ENCODE data around the gene ZP3.
"Not testable (repeated sequence)": the region's sequence is repeated elsewhere in the genome, so short reads cannot be mapped to it uniquely, and the experiment has no call there.

ZP3 gene

DNA sequence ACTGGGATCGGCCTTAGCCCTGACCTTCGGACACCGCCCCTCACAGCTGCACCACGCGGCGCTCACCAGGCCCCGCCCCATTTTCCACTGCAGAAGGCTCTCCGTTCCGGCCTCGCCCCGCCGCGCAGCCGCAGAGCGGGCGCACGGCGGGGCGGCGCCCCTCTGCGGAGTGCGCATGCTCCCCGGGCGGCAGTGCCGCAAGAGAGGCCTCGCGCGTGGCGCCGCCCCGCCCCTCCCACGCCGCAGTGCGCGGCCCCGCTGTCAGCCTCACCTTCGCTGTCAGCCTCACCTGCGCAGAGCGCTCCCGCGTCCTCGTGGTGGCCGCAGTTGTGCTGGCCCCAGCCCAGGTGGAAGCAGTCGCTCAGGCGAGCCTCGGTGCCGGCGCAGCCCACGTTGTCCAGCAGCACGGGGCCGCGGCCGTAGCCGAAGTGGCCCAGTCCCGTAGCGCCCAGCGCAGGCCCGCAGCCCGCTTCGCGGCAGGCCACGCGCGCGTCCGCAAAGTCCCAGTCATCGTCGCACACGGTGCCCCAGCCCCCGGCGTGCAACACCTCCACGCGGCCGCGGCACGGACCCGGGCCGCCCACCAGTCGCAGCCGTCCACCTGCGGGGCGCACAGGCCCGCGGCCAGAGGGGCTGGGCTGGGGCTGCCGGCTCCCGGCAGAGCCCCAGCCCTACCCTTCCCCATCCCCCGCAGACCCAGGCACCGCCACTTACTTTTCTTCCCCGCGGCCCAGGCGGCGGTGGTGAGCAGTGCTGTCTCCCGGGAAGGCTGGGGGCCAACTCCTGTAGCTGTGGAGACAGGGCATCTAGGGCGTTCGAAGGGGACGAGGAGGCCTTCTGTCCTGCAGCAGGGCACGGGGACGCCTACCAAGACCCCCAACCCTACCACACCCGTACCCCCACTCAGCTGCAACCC lies 31.4 kb upstream of the ZP3 start:
- Histone ChIP-seq H3K27me3 (ENCODE audit: insufficient read depth, low read length) (no peaks in the 10 kb centered on the region), H3K27ac (ENCODE audit: low read depth, low read length) (peak overlapping the region; percentile 39; the same call in 1 of the 2 replicates), H3K9me3 (ENCODE audit: insufficient read depth, low read depth, low read length) (no peaks in the 10 kb centered on the region), H3K9ac (ENCODE audit: low read depth, low read length) (peak overlapping the region; percentile 73), H3K4me1 (ENCODE audit: insufficient read depth, low read length) (peaks cover 16% of the 10 kb centered on the region; the same call in 1 of the 2 replicates), H3K4me3 (ENCODE audit: low read length) (peak overlapping the region; percentile 69), H3K36me3 (ENCODE audit: insufficient read depth, low read length) (no peaks in the 10 kb centered on the region)
- WGBS = 3% methylated on average over 99 of the region's 99 CpGs

DNA sequence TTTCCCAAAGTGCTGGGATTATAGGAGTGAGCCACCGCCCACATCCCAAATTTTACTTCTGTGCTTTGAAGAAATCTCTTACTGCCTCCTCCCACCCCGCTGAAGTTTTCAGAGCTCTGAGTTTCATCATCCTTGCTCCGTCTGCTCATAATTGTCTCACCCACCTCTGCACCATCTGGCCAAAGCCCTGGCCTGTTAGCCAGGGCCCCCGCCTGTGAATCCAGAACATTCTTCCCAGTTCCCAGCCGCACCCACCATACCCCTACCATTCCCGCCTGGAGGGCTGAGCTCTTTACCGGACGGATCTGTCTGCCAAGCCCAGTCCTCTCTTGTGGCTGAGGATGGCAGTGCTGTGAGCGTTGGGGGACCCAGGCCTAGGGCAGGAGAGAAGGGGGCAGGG lies 29.8 kb upstream of the ZP3 start:
- H3K27me3 ChIP-seq (ENCODE audit: insufficient read depth, low read length) = no peaks in the 10 kb centered on the region
- no peak overlapping the region for H3K4me3 ChIP-seq (ENCODE audit: low read length)
- H3K4me1 ChIP-seq (ENCODE audit: insufficient read depth, low read length) = peaks cover 12% of the 10 kb centered on the region; the same call in 1 of the 2 replicates
- no peak overlapping the region for H3K27ac ChIP-seq (ENCODE audit: low read depth, low read length)
- no peak overlapping the region for H3K9ac ChIP-seq (ENCODE audit: low read depth, low read length)
- WGBS = 91% methylated on average over 9 of the region's 9 CpGs
- H3K9me3 ChIP-seq (ENCODE audit: insufficient read depth, low read depth, low read length) = no peaks in the 10 kb centered on the region
- no peaks in the 10 kb centered on the region for H3K36me3 ChIP-seq (ENCODE audit: insufficient read depth, low read length)

DNA sequence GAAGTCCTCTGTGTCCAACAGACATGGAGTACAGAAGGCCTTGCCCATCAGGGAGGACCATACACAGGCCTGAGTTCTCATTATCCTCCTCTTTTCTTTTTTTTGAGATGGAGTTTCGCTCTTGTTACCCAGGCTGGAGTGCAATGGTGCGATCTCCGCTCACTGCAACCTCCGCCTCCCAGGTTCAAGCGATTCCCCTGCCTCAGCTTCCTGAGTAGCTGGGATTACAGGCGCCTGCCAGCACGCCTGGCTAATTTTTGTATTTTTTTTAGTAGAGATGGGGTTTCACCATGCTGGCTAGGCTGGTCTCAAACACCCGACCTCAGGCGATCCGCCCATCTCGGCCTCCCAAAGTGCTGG lies 29.2 kb upstream of the ZP3 start:
- H3K9ac ChIP-seq (ENCODE audit: low read depth, low read length); H3K27ac ChIP-seq (ENCODE audit: low read depth, low read length); H3K9me3 ChIP-seq (ENCODE audit: insufficient read depth, low read depth, low read length); H3K27me3 ChIP-seq (ENCODE audit: insufficient read depth, low read length); H3K4me3 ChIP-seq (ENCODE audit: low read length); H3K36me3 ChIP-seq (ENCODE audit: insufficient read depth, low read length): not testable (repeated sequence)
- WGBS = 86% methylated on average over 11 of the region's 11 CpGs
- H3K4me1 ChIP-seq (ENCODE audit: insufficient read depth, low read length) = peaks cover 12% of the 10 kb centered on the region; the same call in 1 of the 2 replicates

DNA sequence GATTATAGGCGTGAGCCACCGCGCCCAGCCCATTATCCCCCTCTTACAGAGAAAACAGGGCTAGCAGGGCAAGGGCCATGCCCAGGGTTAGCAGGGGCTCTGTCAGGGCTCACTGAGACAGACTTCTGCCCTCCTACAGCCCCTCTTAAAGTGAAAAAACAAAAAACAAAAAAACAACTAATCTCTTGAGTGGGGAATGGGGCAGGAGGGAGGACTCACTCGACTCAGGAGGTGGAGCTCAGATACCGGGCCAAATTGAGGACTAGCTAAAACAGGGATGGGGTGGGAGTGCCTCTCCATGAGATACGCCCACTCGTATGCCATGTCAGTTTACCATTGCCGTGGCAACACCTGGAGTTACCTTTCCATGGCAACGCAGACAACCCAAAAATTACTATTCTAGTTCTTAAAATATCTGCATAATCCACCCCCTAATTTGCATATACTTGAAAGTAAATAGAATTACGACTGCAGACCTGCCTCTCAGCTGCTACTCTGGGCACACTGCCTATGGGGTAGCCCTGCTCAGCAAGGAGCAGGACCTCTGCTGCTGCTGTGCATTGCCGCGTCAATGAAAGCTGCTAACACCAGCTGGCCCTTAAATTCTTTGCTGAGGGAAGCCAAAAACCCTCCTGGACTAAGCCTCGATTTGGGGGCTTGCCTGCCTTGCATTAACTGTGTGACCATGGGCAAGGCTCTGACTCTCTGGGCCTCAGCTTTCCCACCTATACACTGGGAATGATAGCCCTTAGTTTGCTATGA lies 28.6 kb upstream of the ZP3 start:
- Histone ChIP-seq H3K4me3 (ENCODE audit: low read length) (no peak overlapping the region), H3K9ac (ENCODE audit: low read depth, low read length) (no peak overlapping the region), H3K36me3 (ENCODE audit: insufficient read depth, low read length) (no peaks in the 10 kb centered on the region), H3K4me1 (ENCODE audit: insufficient read depth, low read length) (peaks cover 12% of the 10 kb centered on the region; the same call in 1 of the 2 replicates), H3K27ac (ENCODE audit: low read depth, low read length) (no peak overlapping the region), H3K27me3 (ENCODE audit: insufficient read depth, low read length) (no peaks in the 10 kb centered on the region), H3K9me3 (ENCODE audit: insufficient read depth, low read depth, low read length) (no peaks in the 10 kb centered on the region)
- 53% methylated on average over 13 of the region's 13 CpGs for WGBS

DNA sequence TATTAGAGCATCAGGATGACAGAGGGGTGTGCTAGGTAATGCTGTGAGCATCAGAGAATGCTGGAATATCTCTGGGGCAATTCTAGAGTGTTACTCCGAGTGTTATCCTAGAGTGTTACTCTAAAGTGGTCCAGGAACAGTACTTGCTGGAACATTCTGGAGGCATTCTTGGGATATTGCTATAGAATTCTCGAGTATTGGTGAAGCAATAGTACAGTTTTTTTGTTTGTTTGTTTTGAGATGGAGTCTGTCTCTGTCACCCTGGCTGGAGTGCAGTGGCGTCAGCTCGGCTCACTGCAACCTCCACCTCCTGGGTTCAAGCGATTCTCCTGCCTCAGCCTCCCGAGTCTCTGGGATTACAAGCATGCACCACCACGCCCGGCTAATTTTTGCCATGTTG lies 27.9 kb upstream of the ZP3 start:
- 90% methylated on average over 8 of the region's 8 CpGs for WGBS
- Histone ChIP-seq H3K9ac (ENCODE audit: low read depth, low read length) (no peak overlapping the region), H3K9me3 (ENCODE audit: insufficient read depth, low read depth, low read length) (no peaks in the 10 kb centered on the region), H3K27me3 (ENCODE audit: insufficient read depth, low read length) (no peaks in the 10 kb centered on the region), H3K36me3 (ENCODE audit: insufficient read depth, low read length) (no peaks in the 10 kb centered on the region), H3K4me3 (ENCODE audit: low read length) (no peak overlapping the region), H3K4me1 (ENCODE audit: insufficient read depth, low read length) (peaks cover 12% of the 10 kb centered on the region; the same call in 1 of the 2 replicates), H3K27ac (ENCODE audit: low read depth, low read length) (no peak overlapping the region)

DNA sequence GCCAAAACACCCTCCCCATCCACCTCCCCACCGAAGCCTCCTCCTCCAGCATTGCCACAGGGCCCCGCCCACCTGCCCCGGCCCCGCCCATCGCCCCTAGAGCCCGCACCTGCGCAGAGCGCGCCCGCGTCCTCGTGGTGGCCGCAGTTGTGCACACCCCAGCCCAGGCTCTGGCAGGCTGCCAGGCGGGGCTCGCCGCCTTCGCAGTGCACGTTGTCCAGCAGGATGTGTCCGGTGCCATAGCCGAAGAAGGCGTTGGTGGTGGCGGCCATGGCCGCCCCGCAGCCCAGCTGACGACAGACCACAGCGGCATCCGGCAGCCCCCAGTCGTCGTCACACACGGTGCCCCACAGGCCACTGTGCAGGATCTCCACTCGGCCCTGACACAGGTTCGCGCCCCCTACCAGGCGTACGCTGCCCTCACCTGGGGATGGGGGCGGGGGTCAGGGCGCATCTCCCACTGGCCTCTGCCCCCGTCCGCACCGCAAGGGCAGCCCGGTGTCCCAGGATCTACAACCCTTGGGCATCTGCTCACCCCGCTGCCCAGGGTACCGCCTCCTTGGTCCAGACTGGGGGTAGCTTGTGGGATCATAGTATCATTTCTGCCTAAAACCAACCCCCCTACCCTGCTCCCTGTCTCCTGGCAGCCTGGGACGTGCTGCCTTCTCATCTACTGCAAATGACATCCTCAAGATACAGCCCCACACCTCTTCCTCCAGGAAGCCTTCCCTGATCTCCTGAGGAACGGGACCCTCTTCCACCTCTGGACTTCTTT lies 27.2 kb upstream of the ZP3 start:
- no peak overlapping the region for H3K9ac ChIP-seq (ENCODE audit: low read depth, low read length)

DNA sequence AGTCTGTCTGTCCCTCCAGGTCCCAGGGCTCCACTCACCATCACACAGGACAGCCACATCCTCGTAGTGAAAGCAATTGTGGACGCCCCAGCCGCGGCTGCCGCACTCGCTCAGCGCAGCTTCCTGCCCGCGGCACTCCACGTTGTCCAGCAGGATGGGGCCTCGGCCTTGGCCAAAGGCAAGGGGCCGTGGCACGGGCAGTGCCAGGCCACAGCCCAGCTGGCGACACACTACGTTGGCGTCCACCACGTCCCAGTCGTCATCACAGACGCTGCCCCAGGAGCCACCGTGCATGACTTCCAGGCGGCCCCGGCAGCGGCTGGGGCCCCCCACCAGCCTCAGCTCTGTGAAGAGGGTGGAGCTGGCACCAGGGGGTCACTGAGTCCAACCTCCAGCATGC lies 24.5 kb upstream of the ZP3 start:
- Histone ChIP-seq H3K36me3 (ENCODE audit: insufficient read depth, low read length) (no peaks in the 10 kb centered on the region), H3K9me3 (ENCODE audit: insufficient read depth, low read depth, low read length) (no peaks in the 10 kb centered on the region), H3K4me1 (ENCODE audit: insufficient read depth, low read length) (peaks cover 8% of the 10 kb centered on the region; the same call in 1 of the 2 replicates), H3K4me3 (ENCODE audit: low read length) (no peak overlapping the region), H3K27me3 (ENCODE audit: insufficient read depth, low read length) (no peaks in the 10 kb centered on the region), H3K27ac (ENCODE audit: low read depth, low read length) (no peak overlapping the region), H3K9ac (ENCODE audit: low read depth, low read length) (no peak overlapping the region)
- WGBS = 94% methylated on average over 23 of the region's 23 CpGs

More for the DNA sequence above, 27.2 kb upstream of the ZP3 start:
- no peak overlapping the region for H3K27ac ChIP-seq (ENCODE audit: low read depth, low read length)
- H3K27me3 ChIP-seq (ENCODE audit: insufficient read depth, low read length) = no peaks in the 10 kb centered on the region
- H3K9me3 ChIP-seq (ENCODE audit: insufficient read depth, low read depth, low read length) = no peaks in the 10 kb centered on the region
- no peak overlapping the region for H3K4me3 ChIP-seq (ENCODE audit: low read length)
- 82% methylated on average over 45 of the region's 45 CpGs for WGBS
- H3K4me1 ChIP-seq (ENCODE audit: insufficient read depth, low read length) = peaks cover 11% of the 10 kb centered on the region; the same call in 1 of the 2 replicates
- H3K36me3 ChIP-seq (ENCODE audit: insufficient read depth, low read length) = no peaks in the 10 kb centered on the region

DNA sequence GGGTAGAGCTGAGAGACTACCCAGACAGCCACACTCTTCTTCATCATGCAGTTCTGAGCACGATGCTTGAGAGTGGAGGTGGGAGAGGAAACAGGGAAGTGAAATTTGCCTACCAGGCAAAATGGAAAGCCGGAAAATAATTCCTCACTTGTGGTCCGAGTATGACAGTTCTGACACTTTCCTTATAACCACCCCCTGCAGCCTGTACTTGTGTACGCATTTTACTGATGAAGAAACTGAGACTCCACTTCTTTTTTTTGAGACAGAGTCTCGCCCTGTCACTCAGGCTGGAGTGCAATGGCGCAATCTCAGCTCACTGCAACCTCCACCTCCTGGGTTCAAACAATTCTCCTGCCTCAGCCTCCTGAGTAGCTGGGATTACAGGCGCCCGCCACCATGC lies 21.7 kb upstream of the ZP3 start:
- not testable (repeated sequence) for H3K27me3 ChIP-seq (ENCODE audit: insufficient read depth, low read length)

DNA sequence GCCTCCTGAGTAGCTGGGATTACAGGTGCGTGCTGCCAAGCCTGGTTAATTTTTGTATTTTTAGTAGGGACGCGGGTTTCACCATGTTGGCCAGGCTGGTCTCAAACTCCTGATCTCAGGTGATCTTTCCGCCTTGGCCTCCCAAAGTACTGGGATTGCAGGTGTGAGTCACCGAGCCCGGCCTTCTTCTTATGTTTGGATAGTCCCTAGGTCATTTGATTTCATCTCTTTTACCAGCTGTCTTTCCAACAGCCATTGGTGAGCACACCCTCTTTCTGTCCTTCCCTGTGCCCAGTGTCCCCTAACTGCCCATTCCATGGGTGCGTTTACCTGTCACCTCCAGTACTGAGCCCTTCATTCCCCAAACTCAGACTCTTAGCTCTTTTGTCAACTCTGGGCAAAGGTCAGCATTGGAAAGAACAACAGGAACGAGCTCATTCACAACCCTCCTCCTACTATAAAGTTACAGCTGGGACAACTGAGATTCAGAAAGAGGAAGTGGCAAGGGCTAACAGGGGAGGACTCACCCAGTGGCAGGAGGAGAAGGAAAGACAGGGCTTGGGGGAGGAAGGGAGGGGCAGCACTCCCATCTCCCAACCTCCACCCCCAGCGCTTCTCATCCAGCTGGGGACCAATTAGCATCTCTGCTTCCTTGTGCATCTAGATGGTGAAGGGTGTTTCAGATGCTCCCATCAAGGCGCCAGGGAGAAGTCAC lies 20.8 kb upstream of the ZP3 start:
- no peaks in the 10 kb centered on the region for H3K4me1 ChIP-seq (ENCODE audit: insufficient read depth, low read length)
- 91% methylated on average over 9 of the region's 10 CpGs for WGBS

More for the DNA sequence above, 21.7 kb upstream of the ZP3 start:
- not testable (repeated sequence) for H3K36me3 ChIP-seq (ENCODE audit: insufficient read depth, low read length); H3K27ac ChIP-seq (ENCODE audit: low read depth, low read length); H3K4me1 ChIP-seq (ENCODE audit: insufficient read depth, low read length); H3K4me3 ChIP-seq (ENCODE audit: low read length); H3K9ac ChIP-seq (ENCODE audit: low read depth, low read length); H3K9me3 ChIP-seq (ENCODE audit: insufficient read depth, low read depth, low read length)
- WGBS = 92% methylated on average over 7 of the region's 8 CpGs

DNA sequence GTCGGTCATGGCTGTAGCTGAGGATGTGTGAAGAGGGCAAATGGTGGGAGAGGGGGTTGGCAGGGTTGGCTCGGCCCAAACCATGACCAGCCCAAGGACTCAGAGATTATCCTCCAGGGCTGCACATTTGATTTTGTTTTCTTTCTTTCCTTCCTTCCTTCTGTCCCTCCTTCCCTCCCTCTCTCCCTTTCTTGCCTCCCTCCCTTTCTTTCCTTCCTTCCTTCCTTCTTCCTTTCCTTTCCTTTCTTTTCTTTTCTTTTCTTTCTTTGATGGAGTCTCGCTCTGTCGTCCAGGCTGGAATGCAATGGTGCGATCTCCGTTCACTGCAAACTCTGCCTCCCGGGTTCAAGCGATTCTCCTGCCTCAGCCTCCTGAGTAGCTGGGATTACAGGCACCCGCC lies 19.0 kb upstream of the ZP3 start:
- 95% methylated on average over 9 of the region's 9 CpGs for WGBS
- H3K4me1 ChIP-seq (ENCODE audit: insufficient read depth, low read length) = peaks cover 4% of the 10 kb centered on the region; the same call in 1 of the 2 replicates
- no peak overlapping the region for H3K9ac ChIP-seq (ENCODE audit: low read depth, low read length)
- no peaks in the 10 kb centered on the region for H3K9me3 ChIP-seq (ENCODE audit: insufficient read depth, low read depth, low read length)
- no peak overlapping the region for H3K4me3 ChIP-seq (ENCODE audit: low read length)
- no peak overlapping the region for H3K27ac ChIP-seq (ENCODE audit: low read depth, low read length)
- H3K36me3 ChIP-seq (ENCODE audit: insufficient read depth, low read length) = no peaks in the 10 kb centered on the region
- no peaks in the 10 kb centered on the region for H3K27me3 ChIP-seq (ENCODE audit: insufficient read depth, low read length)

More for the DNA sequence above, 20.8 kb upstream of the ZP3 start:
- Histone ChIP-seq H3K9me3 (ENCODE audit: insufficient read depth, low read depth, low read length) (no peaks in the 10 kb centered on the region), H3K4me3 (ENCODE audit: low read length) (no peak overlapping the region), H3K27me3 (ENCODE audit: insufficient read depth, low read length) (no peaks in the 10 kb centered on the region), H3K27ac (ENCODE audit: low read depth, low read length) (no peak overlapping the region), H3K9ac (ENCODE audit: low read depth, low read length) (no peak overlapping the region), H3K36me3 (ENCODE audit: insufficient read depth, low read length) (no peaks in the 10 kb centered on the region)
